SK-N-SH (cell line): ENCODE results near the gene HSF5.

Source experiments
- CHD2 ChIP-seq: fragments of 150-350 bp; IDR thresholded peaks from 2 replicates; pipeline ENCODE4 v1.6.1; 2018; ENCODE audit warnings: low read length; ENCODE audit not compliant: partially characterized antibody
- FOSL2 ChIP-seq: IDR thresholded peaks from 2 replicates; pipeline ENCODE4 v1.4.0; 2012; ENCODE audit warnings: low read depth, mild to moderate bottlenecking, moderate library complexity, borderline replicate concordance
- FOXM1 ChIP-seq: IDR thresholded peaks from 2 replicates; pipeline ENCODE4 v1.4.0; 2012; ENCODE audit warnings: low read depth, mild to moderate bottlenecking
- NFIC ChIP-seq: IDR thresholded peaks from 2 replicates; pipeline ENCODE4 v1.4.0; 2012; ENCODE audit warnings: borderline replicate concordance
- PBX3 ChIP-seq: IDR thresholded peaks from 2 replicates; pipeline ENCODE4; 2012
- POLR2AphosphoS5 ChIP-seq: IDR thresholded peaks from 2 replicates; pipeline ENCODE4 v1.6.1; 2012; ENCODE audit warnings: low read depth, low read length
- RCOR1 ChIP-seq: fragments of 150-350 bp; IDR thresholded peaks from 2 replicates; pipeline ENCODE4 v1.6.1; 2017; ENCODE audit warnings: antibody characterized with exemption, low read length
- REST ChIP-seq: IDR thresholded peaks from 2 replicates; pipeline ENCODE4 v1.6.1; 2012; ENCODE audit warnings: mild to moderate bottlenecking, low read depth, low read length, moderate library complexity
- SIN3A ChIP-seq: IDR thresholded peaks from 2 replicates; pipeline ENCODE4 v1.6.1; 2012; ENCODE audit warnings: low read depth, mild to moderate bottlenecking, low read length, moderate library complexity, borderline replicate concordance
- TF ChIP-seq, protein P1 (sequence below): fragments of 200-600 bp; sonication (generic); IDR thresholded peaks from 2 replicates; pipeline ENCODE4 v1.6.1; 2017; ENCODE audit warnings: antibody characterized with exemption, mild to moderate bottlenecking, moderate library complexity

DNA sequence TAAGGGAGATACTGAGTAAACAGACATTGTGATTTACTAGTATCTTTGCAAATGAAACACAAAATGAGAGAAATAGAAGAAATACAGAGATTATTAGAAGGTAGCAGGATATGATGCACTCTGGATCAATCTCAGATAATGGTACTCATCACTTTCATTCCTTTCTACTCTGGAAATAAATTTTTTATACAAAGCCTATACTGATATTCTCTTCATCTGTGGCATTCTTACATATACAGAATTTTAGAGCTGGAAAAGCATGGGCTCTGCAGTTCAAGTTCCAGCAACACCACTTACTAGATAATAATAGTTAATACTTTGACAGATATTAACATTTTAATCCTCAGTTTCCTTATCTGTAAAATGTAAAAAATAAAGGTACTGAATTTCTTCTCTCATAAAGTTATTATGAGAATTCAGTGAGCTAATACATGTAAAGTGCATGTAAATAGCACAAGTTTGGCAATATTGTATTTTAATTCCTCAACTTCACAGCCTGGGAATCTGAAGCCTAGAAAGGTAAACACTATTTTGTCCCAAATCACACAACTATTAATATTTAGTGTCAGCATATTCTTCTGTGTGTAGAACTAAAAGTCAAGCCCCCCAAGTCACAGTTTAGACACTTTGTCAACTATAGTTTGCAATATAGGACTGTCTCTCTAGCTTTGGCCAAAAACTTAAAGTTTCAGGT lies 77.3 kb downstream of the HSF5 start:
- TF ChIP-seq RCOR1 (no peak), PBX3 (no peak), CHD2 (no peak), NFIC (no peak), POLR2AphosphoS5 (no peak), FOXM1 (no peak), REST (no peak), SIN3A (no peak), FOSL2 (no peak)
- TF ChIP-seq, protein P1, sequence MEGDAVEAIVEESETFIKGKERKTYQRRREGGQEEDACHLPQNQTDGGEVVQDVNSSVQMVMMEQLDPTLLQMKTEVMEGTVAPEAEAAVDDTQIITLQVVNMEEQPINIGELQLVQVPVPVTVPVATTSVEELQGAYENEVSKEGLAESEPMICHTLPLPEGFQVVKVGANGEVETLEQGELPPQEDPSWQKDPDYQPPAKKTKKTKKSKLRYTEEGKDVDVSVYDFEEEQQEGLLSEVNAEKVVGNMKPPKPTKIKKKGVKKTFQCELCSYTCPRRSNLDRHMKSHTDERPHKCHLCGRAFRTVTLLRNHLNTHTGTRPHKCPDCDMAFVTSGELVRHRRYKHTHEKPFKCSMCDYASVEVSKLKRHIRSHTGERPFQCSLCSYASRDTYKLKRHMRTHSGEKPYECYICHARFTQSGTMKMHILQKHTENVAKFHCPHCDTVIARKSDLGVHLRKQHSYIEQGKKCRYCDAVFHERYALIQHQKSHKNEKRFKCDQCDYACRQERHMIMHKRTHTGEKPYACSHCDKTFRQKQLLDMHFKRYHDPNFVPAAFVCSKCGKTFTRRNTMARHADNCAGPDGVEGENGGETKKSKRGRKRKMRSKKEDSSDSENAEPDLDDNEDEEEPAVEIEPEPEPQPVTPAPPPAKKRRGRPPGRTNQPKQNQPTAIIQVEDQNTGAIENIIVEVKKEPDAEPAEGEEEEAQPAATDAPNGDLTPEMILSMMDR = no peak
